Fibroblast of skin of left quadriceps (primary cell): ENCODE results near the gene ZDHHC14.
"Not testable (repeated sequence)": the region's sequence is repeated elsewhere in the genome, so short reads cannot be mapped to it uniquely, and the experiment has no call there.

Source experiments
- DNase-seq, 2 experiments: peaks; one replicate each; pipeline ENCODE4 v3.0.0-alpha.2; 2013; ENCODE audit warnings: low read depth in 2 of 2

The ZDHHC14 gene

DNA sequence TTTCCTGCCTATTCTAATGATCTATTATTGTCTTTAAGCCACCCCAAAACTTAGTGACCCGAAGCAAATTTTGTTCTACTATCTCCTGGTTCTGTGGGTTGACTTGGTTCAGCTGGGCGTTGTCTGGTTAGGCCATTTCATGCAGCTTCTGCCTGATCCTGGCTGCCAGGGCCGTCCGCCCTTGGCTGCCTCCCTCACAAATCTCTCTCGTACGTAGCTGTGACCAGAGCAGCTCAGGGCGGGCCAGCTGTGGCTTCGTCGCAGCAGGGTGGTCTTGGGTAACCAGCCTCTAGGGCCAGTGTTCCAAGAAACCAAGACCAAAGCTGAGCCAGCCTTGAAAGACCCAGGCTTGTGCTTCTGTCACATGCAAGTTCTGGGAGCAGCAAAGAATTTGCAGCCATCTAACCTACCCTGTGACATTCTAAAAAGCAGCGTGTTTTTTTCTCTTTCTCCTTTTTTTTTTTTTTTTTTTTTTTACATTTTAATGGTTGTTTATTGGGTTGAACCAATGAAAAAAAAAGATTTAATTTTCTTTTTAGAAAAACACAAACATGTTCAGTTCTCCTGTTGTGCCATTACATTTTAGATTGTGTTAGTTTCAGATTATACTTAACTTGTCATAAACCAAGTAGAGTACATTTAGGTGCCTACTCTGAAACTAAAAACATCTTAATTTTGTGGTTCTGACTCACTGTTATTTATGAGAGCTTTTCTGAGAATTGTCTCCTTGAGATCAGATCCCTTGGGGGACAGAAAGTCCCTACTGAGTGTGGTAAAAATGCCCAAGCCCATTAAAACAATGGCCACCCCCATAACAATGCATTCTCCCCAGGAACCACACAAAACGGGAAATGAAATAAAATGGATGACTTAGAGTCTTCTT, 83.9 kb downstream of the ZDHHC14 start:
- DNase-seq, result no peak

GRCh38 chr6:157466342-157466648, 85.3 kb downstream of the ZDHHC14 start:
- DNase-seq, result no peak

GRCh38 chr6:157467339-157467738, 86.3 kb downstream of the ZDHHC14 start:
- not testable (repeated sequence) for DNase-seq

GRCh38 chr6:157468054-157468453, 87.1 kb downstream of the ZDHHC14 start:
- DNase-seq, result no peak

- DNase-seq, result no peak
Observed at GRCh38 chr6:157468574-157468973, 87.6 kb downstream of the ZDHHC14 start.

DNA sequence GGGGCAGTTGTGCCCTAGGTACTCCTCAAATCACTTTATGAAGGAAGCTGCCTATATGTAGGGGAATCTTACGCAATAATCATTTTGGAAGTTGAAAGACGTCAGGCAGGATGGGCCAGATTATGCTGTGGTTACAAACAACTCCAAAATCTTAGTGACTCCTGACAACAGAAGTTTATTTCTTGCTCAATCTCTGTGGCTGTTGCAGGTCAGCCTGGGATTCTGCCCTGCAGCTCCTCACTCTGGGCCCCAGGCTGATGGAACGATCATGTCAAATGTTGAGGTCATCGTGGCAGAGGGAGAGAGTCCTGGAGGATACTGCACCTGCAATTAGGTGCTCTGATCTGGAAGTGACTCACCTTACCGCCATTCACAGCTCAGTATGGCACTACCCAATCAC, 88.4 kb downstream of the ZDHHC14 start:
- no peak for DNase-seq

DNA sequence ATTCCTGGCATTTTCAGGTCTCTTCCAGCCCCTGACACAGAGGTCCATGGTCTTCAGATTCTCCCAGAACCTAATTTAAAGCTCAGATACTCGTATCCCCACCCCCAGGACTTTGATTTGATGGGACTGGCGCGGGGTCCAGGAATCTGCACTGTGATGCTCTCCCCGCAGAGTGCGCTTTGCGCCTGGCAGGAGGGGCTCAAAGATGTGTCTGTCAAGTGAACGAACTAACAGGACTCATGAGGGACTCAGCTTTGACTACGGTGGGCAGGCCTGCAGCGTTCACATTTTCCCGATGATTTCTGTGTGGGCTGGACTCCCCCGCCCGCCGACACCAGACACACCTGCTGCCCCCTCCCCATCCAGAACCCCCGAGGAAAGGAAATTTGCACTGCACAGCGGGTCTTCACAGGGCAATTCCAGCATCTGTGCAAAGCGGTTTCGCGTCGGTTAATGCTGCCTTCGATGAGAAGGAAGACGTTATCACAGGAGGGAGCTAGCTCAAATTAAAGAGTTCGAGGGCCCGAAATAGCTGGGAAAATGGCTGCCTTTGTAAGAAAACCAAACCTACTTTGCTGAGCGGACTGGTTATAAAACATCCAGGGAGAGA, 90.2 kb downstream of the ZDHHC14 start:
- no peak for DNase-seq

DNA sequence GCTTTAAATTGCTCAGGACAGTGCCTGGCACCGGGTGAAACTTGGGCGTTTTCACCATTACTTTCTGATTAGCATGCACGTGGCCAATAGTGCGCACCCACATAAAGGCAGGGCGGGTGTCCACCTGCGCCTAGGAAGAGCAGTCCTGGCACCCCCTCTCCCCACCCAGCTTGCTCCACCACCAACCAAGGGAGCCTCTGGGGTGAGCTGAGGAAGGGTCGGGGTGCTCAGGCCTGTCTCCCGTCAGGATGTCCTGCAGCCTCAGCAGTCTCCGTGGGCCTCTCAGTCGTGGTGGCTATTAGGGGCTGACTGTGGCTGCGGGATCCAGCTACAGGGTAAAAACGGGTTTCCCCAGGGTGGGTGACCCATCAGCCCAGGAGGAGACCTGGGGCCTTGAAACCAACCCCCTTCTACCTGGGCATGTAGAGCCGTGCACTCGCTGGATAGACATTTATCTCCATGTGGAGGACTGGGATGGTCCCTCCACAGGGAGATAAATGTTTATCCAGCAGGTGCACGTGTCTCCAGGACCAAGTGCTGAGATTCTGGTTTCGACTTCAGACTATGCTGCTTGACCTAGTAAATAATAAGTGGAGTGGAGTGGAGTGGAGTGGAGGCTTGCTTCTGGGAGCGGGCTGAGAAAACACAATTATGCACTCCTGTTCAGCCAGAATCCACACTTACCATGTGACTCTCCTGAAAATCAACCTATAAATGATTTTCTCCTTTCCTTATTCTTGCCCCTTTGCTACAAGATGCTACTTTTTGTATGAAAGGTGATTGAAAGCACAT, 91.1 kb downstream of the ZDHHC14 start:
- no peak for DNase-seq

DNA sequence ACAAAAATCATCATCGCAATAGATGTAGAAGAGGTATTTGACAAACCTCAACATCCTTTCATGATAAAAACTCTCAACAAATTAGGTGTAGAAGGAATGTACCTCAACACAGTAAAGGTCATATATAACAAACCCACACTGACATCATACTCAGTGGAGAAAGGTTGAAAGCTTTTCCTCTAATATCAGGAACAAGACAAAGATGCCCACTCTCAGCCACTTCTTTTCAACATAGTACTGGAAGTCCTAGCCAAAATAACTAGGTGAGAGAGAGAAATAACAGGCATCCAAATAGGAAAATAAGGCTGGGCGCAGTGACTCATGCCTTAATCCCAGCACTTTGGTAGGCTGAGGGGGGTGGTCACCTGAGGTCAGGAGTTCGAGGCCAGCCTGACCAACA, 95.8 kb downstream of the ZDHHC14 start:
- DNase-seq, result no peak

DNA sequence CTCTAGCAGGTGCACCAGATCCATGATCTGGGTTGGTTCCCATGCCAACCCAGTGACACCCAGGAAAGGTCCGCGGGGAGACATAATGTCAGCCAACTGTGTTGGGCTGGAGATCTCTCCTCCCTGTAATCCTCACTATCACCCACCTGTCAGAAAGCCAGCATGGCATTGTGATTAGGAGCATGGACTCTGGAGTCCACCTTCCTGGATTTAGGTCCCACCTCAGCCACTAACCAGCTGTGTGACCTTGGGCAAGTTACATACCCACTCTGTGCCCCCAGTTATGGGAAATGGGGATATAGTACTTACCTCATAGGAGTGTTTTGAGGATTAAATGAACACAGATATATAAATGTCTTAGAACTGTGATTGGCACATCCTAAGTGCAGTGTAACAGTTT, 97.9 kb downstream of the ZDHHC14 start:
- DNase-seq, result no peak

- no peak for DNase-seq
Observed at GRCh38 chr6:157479464-157480303, 98.7 kb downstream of the ZDHHC14 start.

GRCh38 chr6:157481189-157481864, 100.3 kb downstream of the ZDHHC14 start:
- DNase-seq, result no peak

GRCh38 chr6:157481865-157482249, 100.9 kb downstream of the ZDHHC14 start:
- DNase-seq, result no peak

DNA sequence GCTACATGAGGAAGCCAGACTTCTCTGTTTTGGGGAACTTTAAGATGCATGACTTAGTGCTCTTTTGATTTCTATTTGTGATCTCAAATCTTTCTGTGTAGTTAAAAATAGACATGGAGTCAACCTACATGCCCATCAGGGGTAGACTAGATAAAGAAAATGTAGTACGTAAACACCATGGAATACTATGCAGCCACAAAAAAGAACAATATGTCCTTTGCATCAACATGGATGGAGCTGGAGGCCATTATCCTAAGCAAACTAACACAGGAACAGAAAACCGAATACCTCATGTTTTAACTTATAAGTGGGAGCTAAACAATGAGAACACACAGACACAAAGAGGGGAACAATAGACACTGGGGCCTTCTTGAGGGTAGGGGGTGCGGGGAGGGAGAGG, 102.8 kb downstream of the ZDHHC14 start:
- no peak for DNase-seq

DNA sequence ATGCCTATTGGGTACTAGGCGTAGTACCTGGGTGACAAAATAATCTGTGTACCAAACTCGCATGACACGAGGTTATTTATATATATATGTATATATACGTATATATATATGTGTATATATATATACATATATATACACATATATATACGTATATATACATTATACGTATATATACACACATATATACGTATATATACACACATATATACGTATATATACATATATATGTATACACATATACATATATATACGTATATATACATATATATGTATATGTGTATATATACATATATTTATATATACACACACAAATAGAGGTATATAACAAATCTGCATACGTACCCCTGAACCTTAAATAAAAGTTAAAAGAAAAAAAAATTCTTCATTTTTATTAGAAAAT, 103.2 kb downstream of the ZDHHC14 start:
- no peak for DNase-seq

- DNase-seq, result no peak
Observed at GRCh38 chr6:157486572-157486971, 105.6 kb downstream of the ZDHHC14 start.

DNA sequence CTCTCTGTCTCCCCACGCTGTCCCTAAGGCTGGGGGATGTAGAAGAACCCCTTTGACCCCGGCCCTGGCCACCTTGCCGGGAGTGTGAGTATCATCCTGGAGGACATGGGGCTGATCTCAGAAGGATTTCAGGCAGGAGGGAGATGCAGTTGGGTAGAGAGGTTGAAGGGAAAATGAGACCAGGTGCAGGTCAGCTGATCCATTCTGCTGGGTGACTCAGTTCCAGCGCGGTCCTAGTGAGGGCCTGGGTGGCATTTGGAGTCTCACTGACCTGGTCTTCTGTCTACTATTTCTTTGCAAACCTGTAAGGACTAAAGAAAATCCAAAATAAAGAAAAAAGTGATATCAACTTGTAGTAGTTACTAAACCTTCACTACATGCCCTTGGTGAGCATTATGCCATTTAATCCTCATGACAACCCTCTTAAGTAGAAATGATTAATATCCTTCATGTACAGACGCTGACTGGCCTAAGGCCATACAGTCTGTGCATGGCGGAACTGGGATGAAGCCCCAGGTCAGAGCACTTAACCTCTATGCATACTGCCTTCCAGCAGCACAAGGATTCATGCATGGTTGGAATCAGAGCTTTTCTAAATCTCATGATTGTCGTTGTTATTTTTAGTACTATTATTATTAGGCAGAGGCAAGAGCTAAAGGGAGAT, 106.3 kb downstream of the ZDHHC14 start:
- no peak for DNase-seq

- DNase-seq, result no peak
Observed at GRCh38 chr6:157488058-157488457, 107.1 kb downstream of the ZDHHC14 start.

DNA sequence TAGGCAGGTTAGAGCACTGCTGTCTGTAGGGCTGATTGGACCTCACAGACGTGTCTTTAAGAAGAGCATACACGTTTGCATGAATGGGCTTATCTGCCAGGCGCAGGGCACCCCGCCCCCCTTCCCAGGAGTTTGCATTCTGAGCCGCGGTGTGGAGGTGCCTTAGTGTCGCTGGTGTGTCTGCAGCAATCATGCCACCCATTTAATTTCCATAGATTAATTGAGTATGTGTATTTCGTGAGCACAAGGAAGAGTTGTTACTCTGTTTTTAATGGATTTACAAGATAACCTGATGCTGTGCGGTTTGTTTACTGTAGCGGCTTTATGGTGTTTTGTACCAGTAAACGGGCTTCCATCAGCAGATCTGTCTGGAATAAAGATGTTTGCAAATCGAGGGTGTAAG, 107.7 kb downstream of the ZDHHC14 start:
- DNase-seq, result no peak

- DNase-seq, result no peak
Observed at GRCh38 chr6:157490611-157491269, 109.8 kb downstream of the ZDHHC14 start.
